Measurements from ENCODE around the gene ZNF429.
"Not testable (repeated sequence)": the region's sequence is repeated elsewhere in the genome, so short reads cannot be mapped to it uniquely, and the experiment has no call there.

Gene ZNF429

GRCh38 chr19:21593502-21593901, 88.1 kb downstream of the ZNF429 start:
- no peak for DNase-seq

- no peak for DNase-seq
Measured at GRCh38 chr19:21593934-21594820, 88.8 kb downstream of the ZNF429 start.

GRCh38 chr19:21595185-21595584, 89.8 kb downstream of the ZNF429 start:
- no peak for DNase-seq

GRCh38 chr19:21602082-21602658, 96.8 kb downstream of the ZNF429 start:
- no peak for DNase-seq

GRCh38 chr19:21602659-21603430, 97.4 kb downstream of the ZNF429 start:
- DNase-seq, result not testable (repeated sequence)

GRCh38 chr19:21603431-21604231, 98.2 kb downstream of the ZNF429 start:
- no peak for DNase-seq

GRCh38 chr19:21604351-21604926, 99.0 kb downstream of the ZNF429 start:
- DNase-seq, result peak; percentile 30
